Neural progenitor cell (in vitro differentiated cells): ENCODE data around the gene MIOX. TPM values are rescaled to one million over a fixed set of nuclear protein-coding genes. Genes with fewer than 3 reads are reported as not detected.

Source experiments
- DNase-seq: peaks from one replicate; pipeline ENCODE4 v3.0.0-alpha.2; 2016; ENCODE audit warnings: low spot score
- H2AFZ ChIP-seq: fragments of 200-600 bp; sonication (generic); replicated peaks from 2 replicates; pipeline ENCODE4 v1.6.1; 2016; ENCODE audit warnings: antibody characterized with exemption
- H3F3A ChIP-seq: fragments of 200-600 bp; sonication (generic); 2 replicates; pipeline ENCODE4 v1.6.1; 2016; ENCODE audit warnings: antibody characterized with exemption, low read depth
- H3K27ac ChIP-seq: fragments of 200-600 bp; sonication (generic); 2 replicates; pipeline ENCODE4 v1.5.1; 2016; ENCODE audit warnings: mild to moderate bottlenecking
- H3K27me3 ChIP-seq: fragments of 200-600 bp; sonication (generic); 2 replicates; pipeline ENCODE4 v1.6.1; 2016; ENCODE audit warnings: mild to moderate bottlenecking, moderate library complexity
- H3K36me3 ChIP-seq: fragments of 200-600 bp; sonication (generic); 2 replicates; pipeline ENCODE4 v1.5.1; 2016
- H3K4me1 ChIP-seq: fragments of 200-600 bp; sonication (generic); 2 replicates; pipeline ENCODE4 v1.6.1; 2016; ENCODE audit warnings: mixed run types
- H3K4me2 ChIP-seq: fragments of 200-600 bp; sonication (generic); 2 replicates; pipeline ENCODE4 v1.6.1; 2016
- H3K4me3 ChIP-seq: fragments of 200-600 bp; sonication (generic); 2 replicates; pipeline ENCODE4 v1.5.1; 2016
- H3K79me2 ChIP-seq: fragments of 200-600 bp; sonication (generic); 2 replicates; pipeline ENCODE4 v1.6.1; 2016; ENCODE audit warnings: low read depth
- H3K9ac ChIP-seq: fragments of 200-600 bp; sonication (generic); 2 replicates; pipeline ENCODE4 v1.6.1; 2016
- H3K9me3 ChIP-seq: fragments of 200-600 bp; sonication (generic); 2 replicates; pipeline ENCODE4 v1.5.1; 2016; ENCODE audit warnings: low read depth
- H4K20me1 ChIP-seq: fragments of 200-600 bp; sonication (generic); 2 replicates; pipeline ENCODE4 v1.6.1; 2016; ENCODE audit warnings: low read depth
- H3K27ac Mint-ChIP-seq: 3 replicates; pipeline ENCODE4 v1.8.0; 2021; ENCODE audit warnings: mixed read lengths
- H3K27me3 Mint-ChIP-seq: 2 replicates; pipeline ENCODE4 v1.8.0; 2022; ENCODE audit warnings: low read depth, mild to moderate bottlenecking, inconsistent platforms, moderate library complexity, mixed read lengths; ENCODE audit not compliant: insufficient read depth
- H3K36me3 Mint-ChIP-seq: 3 replicates; pipeline ENCODE4 v1.8.0; 2021; ENCODE audit warnings: mixed read lengths
- H3K4me1 Mint-ChIP-seq: 3 replicates; pipeline ENCODE4 v1.8.0; 2021; ENCODE audit warnings: mixed read lengths
- H3K4me3 Mint-ChIP-seq: 3 replicates; pipeline ENCODE4 v1.8.0; 2021; ENCODE audit warnings: mild to moderate bottlenecking, moderate library complexity, mixed read lengths
- H3K9me3 Mint-ChIP-seq: 3 replicates; pipeline ENCODE4 v1.8.0; 2020; ENCODE audit warnings: mixed read lengths
- CTCF ChIP-seq: fragments of 200-600 bp; sonication (generic); IDR thresholded peaks from 2 replicates; pipeline ENCODE4 v1.5.1; 2017; ENCODE audit warnings: antibody characterized with exemption, mild to moderate bottlenecking
- EZH2 ChIP-seq: fragments of 200-600 bp; sonication (generic); IDR thresholded peaks from 2 replicates; pipeline ENCODE4 v1.6.1; 2017; ENCODE audit warnings: antibody characterized with exemption, mild to moderate bottlenecking, moderate library complexity
- EZH2phosphoT487 ChIP-seq: fragments of 200-600 bp; sonication (generic); IDR thresholded peaks from 2 replicates; pipeline ENCODE4 v1.6.1; 2017; ENCODE audit warnings: antibody characterized with exemption
- total RNA-seq: library from RNA; depleted of rRNA; stranded (reverse); fragments of >200 nt; gene quantifications from 2 replicates; pipeline ENCODE4 v1.2.3, GENCODE V29; 2015; ENCODE audit warnings: low replicate concordance

Gene MIOX
- total RNA-seq, 1 donor from 2014 or later, result not detected

- Mint-ChIP-seq H3K36me3 (no peaks in the 10 kb centered on the region), H3K4me1 (peaks cover 29% of the 10 kb centered on the region), H3K27ac (no peak overlapping the region), H3K9me3 (peaks cover 2% of the 10 kb centered on the region), H3K4me3 (peak overlapping the region; percentile 80), H3K27me3 (peaks cover 55% of the 10 kb centered on the region)
- peaks cover 24% of the 10 kb centered on the region for H3K4me1 ChIP-seq
- H3K4me2 ChIP-seq, result peak overlapping the region; percentile 91
- no peak for TF ChIP-seq EZH2phosphoT487
- no peak for TF ChIP-seq EZH2
- no peak for TF ChIP-seq CTCF
- peaks cover 82% of the 10 kb centered on the region for H3K27me3 ChIP-seq
- H3K4me3 ChIP-seq, result peak overlapping the region; percentile 66
- no peaks in the 10 kb centered on the region for H3K9me3 ChIP-seq
- H3K79me2 ChIP-seq, result no peaks in the 10 kb centered on the region
- peaks cover 57% of the 10 kb centered on the region for H3F3A ChIP-seq
- no peak for DNase-seq
- H3K36me3 ChIP-seq, result no peaks in the 10 kb centered on the region
- H3K9ac ChIP-seq, result no peak overlapping the region
- H3K27ac ChIP-seq, result no peak overlapping the region
- peaks cover 50% of the 10 kb centered on the region for H4K20me1 ChIP-seq
- no peak overlapping the region for H2AFZ ChIP-seq
Observed at GRCh38 chr22:50530580-50530876, 43.9 kb downstream of the MIOX start.

GRCh38 chr22:50530877-50531545 lies 44.4 kb downstream of the MIOX start:
- H3K27me3 Mint-ChIP-seq, result peaks cover 55% of the 10 kb centered on the region
- peak; percentile 80 for DNase-seq
- Histone ChIP-seq H3K79me2 (no peaks in the 10 kb centered on the region), H3K27ac (no peak overlapping the region), H3K9ac (no peak overlapping the region), H3K36me3 (no peaks in the 10 kb centered on the region), H3F3A (peaks cover 53% of the 10 kb centered on the region), H3K27me3 (peaks cover 82% of the 10 kb centered on the region), H4K20me1 (peaks cover 50% of the 10 kb centered on the region), H3K4me2 (peak overlapping the region; percentile 91), H3K4me3 (peak overlapping the region; percentile 66), H2AFZ (no peak overlapping the region), H3K9me3 (no peaks in the 10 kb centered on the region), H3K4me1 (peaks cover 24% of the 10 kb centered on the region)
- TF ChIP-seq EZH2 (peak; percentile 9), EZH2phosphoT487 (peak; percentile 24), CTCF (no peak)
- no peak overlapping the region for H3K27ac Mint-ChIP-seq
- peaks cover 29% of the 10 kb centered on the region for H3K4me1 Mint-ChIP-seq
- peaks cover 2% of the 10 kb centered on the region for H3K9me3 Mint-ChIP-seq
- peak overlapping the region; percentile 80 for H3K4me3 Mint-ChIP-seq
- H3K36me3 Mint-ChIP-seq, result no peaks in the 10 kb centered on the region

- Mint-ChIP-seq H3K9me3 (peaks cover 2% of the 10 kb centered on the region), H3K27ac (no peak overlapping the region), H3K4me3 (peak overlapping the region; percentile 80), H3K36me3 (no peaks in the 10 kb centered on the region), H3K27me3 (peaks cover 55% of the 10 kb centered on the region), H3K4me1 (peaks cover 29% of the 10 kb centered on the region)
- Histone ChIP-seq H3K4me1 (peaks cover 20% of the 10 kb centered on the region), H3K9ac (no peak overlapping the region), H2AFZ (peak overlapping the region; percentile 73), H3K4me3 (peak overlapping the region; percentile 66), H3K27me3 (peaks cover 78% of the 10 kb centered on the region), H3K9me3 (no peaks in the 10 kb centered on the region), H4K20me1 (peaks cover 45% of the 10 kb centered on the region), H3K36me3 (no peaks in the 10 kb centered on the region), H3K27ac (no peak overlapping the region), H3K79me2 (no peaks in the 10 kb centered on the region), H3F3A (peaks cover 47% of the 10 kb centered on the region), H3K4me2 (peak overlapping the region; percentile 91)
- TF ChIP-seq EZH2 (peak; percentile 63), CTCF (no peak), EZH2phosphoT487 (no peak)
- no peak for DNase-seq
Observed at GRCh38 chr22:50531546-50531961, 44.9 kb downstream of the MIOX start.
